HTERT RPE-1 (cell line): ENCODE data around the gene HMCN1.

ENCODE experiments used
- in situ Hi-C: fragments of 300-500 bp; cut with MboI; formaldehyde crosslinking; loops from 4 replicates; pipeline ENCODE4 v1.14.3; 2020; ENCODE audit warnings: low sequenced_read_pairs

Gene HMCN1

DNA sequence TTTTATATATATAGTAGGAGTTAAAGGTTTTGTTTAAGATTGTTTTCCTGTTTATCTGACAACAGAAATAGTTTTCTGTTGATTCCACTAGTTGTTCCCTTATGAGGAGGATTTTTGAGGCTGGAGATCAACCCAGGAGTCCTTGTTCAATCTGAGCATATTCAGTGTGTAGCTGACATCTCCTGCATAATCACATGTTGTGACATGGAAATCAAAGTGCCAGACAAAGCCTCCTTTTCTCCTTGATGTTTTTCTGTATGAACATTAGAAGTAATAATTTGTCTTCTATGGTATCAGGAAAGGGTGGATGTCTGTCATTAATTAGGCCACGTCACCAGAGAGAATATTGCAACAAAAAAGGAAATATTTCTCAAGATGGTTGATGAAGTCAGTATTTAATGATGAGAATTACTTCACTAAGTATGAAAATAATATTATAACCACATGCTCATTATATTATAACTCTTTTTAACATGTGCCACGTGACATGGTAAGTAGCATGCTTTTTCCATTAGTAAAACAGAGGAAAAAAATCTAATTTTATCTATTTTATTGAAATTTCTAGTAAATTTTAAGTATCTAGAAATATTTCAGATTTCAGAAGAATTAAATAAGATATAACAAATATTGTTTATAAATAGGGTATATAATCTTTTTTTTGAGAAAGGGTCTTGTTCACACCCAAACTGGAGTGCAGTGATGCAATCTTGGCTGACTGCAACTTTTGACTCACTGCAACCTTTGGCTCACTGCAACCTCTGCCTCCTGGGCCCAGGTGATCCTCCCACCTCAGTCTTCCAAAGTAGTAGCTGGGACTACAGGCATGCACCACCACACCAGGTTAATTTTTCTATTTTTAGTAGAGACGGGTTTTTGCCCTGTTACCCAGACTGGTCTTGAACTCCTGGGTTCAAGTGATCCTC lies 223.5 kb downstream of the HMCN1 start:
- in situ Hi-C loops: no loop called here

DNA sequence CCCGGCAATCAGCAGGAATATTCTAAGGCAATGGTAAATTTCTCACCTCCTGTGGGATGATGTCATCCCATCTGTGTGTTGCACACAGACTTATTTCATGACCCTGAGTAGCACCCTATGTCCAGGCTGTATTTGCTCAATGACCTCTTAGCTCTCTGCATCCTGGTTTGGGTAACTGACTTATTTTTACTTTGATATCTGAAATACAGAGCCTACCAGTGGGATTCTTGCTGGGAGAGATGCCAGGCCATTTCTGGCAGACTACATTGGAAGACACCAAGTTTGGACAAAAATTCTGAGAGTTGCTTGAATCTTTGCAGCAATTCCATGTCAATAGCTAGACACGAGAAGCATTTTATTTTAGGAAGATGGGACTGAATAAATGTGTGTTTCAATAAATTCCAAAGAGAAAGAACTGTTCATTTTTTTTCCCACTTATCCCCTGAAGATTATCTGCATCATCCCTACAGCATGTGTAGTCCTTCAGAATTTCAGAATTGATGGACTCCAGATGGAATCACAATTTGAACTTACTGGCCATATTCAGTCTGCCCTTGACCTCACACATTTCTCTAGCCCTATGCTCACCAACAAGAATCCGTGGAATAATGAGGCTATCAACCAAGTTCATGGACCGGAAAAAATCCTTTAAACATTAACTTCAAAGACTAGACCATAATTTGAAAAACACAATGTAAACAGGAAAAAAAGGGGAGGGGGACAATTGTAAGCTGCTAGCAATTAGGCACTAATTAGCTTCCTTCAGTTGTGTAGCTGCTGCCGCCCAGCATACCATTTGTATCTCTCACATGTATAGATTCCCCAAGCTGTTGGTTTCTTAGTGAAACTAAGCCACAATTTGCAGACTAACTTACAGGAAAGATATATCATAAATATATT lies 226.5 kb downstream of the HMCN1 start:
- in situ Hi-C loops: no loop called here

DNA sequence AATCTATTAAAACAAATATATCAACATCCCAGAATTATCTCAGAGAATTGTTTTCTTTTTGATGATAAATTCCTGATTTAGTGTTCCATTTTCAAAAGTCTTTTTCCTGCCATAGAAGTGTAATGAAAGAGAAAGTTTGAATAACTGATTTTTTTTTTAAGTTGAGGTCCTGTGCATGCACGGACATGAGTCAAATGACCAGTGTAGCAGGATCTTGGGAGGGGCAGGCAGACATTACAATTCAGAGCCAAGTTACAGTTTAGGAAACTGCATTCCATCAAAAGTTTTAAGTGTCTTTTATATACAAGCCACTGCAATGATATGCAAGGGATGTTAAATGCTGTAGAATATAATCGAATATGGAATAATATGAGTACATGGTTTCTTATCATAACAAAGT lies 227.5 kb downstream of the HMCN1 start:
- in situ Hi-C loops: no loop called here

DNA sequence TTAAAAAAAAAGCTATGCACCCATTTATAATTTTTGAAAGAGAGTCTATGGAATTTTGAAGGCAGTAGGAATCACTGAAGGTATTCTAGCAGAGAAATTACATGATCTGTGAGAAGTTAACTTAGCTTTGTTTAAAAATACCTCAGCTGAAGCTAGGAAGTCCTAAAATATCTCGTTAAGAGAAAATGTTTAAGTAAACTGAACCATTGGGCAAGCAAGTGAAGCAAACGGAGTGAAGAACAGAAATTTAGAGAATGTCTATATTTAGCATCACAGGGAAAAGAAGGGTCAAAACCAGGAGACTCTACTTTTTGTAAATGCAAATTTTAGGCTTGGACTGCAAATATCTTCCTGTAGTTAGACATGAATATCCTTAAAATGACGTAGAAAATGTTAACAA lies 230.8 kb downstream of the HMCN1 start:
- in situ Hi-C loops: no loop called here

DNA sequence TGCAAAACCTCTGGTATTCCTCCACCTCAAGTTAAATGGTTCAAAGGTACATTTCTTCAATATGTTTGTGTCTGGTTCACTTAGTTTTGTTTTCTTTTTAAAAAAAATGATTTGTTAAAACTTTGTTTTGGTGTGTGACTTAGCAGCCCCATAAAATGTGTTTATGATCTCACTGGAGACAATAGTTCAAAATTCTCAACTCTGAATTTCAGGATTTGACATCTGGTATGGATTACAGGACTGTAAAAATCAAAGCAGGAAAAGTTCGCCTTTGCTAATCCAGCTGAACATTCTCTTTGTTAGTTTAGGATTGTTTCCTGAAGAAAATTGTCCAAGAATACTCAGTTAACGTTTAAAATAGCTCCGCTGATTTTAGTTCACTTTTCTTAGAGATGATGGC lies 231.7 kb downstream of the HMCN1 start:
- in situ Hi-C loops: no loop called here

DNA sequence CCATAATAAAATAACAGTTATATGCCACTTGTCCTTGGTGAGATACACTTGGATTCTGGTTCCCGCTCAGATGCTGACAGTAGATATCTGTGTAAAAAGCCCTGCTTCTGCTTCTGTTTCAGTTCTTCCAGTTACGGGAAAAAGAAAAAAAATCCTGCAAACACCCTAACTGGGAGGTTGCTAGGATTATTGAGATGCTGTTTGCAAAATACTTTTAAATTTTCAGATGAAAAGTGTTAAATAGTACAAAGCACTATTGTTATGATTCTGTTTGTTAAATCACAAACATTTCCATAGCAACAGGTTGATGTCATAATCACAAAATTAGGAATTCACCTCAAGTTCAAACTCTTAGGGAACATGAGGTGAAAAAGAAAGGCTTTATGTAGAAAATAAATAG lies 232.3 kb downstream of the HMCN1 start:
- in situ Hi-C loops: no loop called here

DNA sequence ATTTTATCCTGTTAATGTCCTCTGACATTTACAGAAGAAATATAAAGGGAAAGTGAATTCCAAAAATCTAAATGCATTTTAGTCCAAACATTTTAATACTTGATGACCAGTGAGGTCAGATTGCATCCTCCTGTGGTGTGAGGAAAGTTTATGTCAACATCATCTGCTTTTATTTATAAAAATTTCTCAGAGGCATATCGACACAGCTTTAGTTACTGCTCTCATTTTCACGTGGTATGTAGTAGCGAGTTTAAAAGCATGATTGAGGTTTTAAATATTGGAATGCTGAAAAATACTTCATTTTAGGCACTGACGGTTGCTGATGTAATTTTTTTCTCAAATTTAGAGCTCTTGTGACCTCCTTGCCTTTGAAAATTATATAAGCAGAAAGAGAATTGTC lies 234.8 kb downstream of the HMCN1 start:
- in situ Hi-C loops: no loop called here

DNA sequence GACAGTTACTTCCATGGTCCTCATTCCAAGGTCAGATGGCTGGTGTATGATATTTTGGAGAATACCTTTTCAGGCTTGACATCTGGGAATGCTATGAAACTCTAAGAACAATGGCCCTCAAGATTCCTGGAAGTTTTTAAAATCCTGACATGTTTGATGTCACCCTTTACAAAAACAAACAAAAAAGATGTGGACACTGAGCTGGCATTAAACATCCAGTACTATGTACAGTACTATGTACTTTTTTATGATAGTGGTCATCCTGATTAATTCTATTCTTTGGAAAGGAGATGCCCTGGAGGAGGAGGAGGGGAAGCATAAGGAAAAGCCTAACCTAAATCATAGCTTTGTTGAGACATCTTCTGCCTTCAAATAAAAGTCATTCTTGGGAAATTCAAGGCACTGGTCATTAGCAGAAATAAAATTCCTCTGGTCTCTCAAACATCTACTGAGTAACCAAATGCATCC lies 235.4 kb downstream of the HMCN1 start:
- in situ Hi-C loops: no loop called here

DNA sequence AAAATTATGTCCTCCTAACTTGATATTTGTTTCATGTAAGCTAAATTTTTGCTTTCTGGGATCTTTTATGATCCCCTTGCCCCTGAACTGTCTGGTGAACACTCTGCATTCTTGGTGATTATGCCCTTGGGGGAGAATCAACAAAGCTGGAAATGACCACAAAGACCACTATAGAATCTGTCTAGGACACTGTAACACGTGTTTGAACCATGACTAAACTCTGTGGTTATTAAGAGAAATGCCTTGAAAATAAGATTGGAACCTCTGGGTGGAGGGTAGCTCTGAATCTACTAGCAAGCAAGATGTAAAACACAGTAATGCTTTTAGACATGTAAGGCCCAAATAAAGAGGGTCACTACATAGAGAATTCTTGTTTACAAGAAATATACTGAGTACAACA lies 237.5 kb downstream of the HMCN1 start:
- in situ Hi-C loops: no loop called here

DNA sequence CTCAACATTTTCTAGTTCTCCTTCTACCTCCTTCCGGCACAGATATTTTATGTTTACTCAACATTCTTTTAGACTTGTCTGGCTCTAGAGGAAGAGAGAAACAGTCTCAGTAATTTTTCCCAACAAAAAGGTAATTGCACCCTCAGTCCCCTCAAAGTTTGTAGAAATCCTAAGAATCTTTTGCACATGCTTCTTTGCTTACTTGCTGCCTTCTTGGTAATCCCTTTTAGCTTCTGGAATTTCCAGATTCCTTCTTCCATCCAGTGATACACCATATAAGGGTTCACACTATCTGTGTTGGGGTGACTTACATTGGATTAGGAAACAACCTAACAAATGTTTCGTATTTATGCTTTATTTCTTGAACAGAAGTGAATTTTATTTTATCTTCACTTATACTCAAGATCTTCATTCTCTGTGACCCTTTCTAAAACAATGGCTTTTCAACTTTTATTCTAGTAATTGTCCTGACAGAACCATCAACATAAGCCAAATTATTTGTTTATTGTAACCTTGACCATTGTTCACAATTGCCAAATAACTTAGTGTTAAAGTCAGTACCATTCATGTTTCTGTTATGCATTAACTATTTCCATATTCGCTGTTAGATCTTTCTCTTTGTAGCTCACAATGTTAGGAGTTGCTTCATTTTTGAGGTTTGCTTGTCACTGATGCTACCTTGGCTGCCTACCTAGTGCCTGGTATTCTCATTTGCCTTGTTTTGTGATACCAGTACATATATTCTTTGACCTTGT lies 238.1 kb downstream of the HMCN1 start:
- in situ Hi-C loops: no loop called here

DNA sequence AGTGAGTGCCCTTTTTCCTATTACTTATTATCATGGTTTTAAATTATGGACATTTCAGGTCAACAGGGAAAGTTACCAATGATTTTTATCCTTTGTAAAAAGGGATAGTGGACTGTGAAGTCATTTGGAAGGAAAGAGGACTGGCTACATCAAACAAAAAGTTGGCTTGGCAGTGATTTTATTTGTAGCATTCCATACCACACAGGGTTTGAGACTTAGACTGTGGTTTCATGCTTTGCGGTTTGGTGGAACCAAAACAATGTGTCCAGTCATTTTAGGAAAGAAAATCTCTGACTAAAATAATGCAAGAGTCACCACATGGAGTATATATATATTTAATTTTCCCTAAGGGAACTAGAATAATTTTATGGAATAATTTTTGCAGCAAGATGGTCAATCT lies 239.5 kb downstream of the HMCN1 start:
- in situ Hi-C loops: no loop called here

DNA sequence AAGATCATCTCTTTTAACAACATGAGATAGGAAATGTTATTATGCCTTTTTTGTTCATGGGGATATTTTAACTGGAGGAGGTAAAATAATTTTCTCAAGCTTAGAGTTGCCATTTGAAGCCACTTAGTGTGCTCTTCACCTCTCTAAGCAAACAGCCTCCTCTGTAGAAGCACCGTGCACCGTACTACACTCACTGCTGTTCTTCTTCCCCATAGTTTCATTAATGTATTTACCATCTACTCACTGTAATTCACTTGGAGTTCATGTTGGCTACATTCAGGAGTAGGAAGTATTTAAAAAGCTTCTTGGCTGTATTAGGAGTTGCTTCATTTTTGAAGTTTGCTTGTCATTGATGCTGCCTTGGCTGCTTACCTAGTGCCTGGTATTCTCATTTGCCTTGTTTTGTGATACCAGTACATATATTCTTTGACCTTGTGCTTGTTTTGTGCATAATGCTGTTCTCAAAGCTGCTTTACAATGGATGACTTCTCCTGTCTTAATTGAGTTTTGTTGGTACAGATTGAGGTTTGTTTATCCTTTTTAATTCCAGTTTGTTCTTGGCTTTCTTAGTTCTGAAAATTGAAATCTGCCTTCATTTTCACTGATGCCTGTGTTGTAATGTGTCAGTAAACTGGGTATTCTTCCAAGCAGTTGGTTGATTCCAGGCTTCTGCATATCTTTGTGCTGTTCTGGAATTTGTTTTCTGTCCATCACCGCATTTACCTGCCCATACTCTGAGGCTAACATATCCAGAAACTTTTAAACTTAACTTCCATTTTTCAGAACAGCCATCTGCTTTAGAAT lies 240.4 kb downstream of the HMCN1 start:
- in situ Hi-C loops: no loop called here

DNA sequence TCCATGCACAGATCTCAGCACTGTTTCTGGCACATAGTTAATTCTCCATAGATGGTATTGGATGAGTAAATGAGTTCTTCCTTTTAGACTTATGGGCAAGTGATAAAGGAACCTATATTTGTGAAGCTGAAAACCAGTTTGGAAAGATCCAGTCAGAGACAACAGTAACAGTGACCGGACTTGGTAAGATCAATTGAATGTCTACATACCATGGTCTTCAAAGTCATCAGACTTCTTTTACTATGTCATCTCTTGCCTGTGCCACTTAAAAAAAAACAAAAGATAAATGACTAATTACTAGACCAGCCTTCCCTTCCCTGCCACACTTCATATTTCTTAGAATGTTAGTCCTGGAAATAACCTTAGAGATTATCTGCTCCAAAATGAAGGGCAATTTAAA lies 246.7 kb downstream of the HMCN1 start:
- in situ Hi-C loops: no loop called here

DNA sequence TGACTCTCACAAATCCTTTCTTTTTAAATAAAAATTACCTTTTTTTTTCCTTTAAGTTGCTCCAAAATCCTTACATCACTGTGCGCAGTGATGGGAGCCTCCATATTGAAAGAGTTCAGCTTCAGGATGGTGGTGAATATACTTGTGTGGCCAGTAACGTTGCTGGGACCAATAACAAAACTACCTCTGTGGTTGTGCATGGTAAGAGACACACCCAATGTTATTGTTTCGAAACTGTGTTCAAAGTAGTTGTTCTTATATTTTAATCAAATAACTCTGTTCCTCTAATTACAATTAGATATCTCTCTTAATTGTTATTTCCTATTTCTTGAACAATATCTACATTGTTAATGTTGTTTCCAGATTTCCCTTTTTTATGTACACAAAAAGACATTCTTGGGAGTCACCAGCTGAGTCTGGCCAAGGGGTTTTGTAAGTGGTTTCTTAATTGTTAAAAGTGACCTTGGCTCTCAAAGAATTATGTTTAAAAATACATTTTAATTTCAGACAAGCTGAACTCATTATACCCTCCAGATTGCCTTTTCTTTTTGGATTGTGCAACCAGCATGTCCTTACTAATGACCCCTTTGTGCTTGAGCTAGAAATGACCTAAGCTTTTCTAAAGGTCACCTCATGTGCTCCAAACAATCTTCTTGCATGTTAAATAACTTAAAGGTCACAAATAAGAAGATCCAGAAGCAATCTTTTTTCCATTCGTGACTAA lies 250.1 kb downstream of the HMCN1 start:
- in situ Hi-C loops: no loop called here

DNA sequence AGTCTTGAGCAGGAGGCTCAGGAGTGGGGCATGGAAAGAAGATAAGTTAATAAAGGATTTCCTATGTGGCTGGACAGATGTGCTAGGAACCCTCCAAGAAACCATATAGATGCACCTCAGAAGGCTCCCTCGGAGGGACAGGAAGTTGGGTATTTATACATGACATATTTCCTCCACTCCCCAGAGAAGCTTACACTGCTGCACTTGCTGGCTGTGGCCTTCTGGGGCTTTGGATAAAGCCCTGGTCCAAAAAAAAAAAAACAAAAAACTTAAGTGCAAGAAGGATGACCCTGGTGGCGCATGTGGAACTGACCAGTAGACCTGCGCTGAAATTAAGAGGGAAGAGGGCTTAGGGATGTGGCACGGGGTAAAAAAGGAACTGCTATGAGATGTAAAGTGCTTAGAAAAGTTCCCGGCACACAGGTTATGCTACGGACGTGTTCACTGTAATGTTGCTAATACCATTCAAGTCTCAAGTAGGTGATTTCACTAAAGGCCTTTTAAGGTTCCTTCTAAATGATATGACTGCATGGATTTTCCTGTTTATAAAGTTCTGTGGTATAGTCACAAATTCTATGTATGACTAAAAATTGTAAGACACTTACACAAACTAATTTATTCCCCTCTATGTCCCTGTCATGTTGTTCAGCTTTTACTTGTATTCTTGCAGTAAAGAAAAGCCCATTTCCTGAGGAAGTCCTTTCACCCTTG lies 253.6 kb downstream of the HMCN1 start:
- in situ Hi-C loops: no loop called here

DNA sequence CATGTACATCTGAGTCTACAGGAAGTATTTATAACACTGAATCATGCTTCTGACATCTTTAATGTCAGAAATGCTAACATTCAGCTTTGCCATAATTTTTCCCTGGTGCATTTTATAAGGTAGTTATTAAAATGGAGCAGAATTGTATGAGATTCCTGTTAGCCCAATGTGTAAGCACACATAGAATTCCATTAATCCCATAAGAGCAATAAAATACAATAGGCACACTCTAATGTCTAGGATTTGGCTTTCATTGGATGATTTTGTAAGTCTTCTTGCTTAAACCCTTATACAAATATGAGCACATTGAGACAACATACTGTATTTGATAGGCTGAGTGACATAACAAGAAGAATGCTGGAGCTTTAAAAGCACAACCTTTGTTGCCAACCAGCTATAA lies 256.4 kb downstream of the HMCN1 start:
- in situ Hi-C loops: no loop called here

DNA sequence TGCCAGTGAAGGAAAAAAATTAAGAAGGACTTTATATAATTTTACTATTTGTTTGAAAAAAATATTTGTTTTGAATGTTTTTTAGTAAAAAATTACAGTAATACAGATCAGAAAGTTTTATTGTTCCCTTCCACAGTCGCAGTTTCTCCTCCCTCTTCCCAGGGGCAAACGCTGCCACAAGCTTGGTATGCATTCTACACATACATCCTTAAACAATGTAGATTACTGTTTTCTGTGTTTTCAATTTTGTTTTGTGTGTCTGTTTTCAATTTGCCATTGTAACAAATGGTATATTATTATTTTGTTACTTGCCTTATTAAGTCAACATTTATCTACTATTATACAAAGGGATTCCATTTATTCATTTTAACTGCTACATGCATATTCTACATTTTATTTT lies 257.1 kb downstream of the HMCN1 start:
- in situ Hi-C loops: no loop called here

DNA sequence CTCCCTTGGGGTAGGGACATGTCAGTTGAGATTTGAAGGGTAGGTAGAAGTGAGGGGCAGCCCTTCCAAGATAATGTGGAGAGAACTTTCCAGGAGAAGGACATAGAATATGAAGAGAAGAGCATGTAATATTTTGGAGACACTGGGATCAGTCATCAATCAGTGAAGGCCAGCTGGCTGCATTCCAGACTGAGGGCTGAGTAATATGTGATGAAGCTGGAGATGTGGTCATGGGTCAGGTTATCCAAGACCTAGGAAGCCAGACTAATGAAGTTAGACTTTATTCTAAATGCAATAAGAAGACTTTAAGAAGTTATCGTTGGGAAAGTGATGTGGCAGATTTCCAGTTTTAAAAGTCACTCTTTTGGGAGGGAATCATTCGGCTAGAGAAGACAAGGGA lies 262.0 kb downstream of the HMCN1 start:
- in situ Hi-C loops: no loop called here

DNA sequence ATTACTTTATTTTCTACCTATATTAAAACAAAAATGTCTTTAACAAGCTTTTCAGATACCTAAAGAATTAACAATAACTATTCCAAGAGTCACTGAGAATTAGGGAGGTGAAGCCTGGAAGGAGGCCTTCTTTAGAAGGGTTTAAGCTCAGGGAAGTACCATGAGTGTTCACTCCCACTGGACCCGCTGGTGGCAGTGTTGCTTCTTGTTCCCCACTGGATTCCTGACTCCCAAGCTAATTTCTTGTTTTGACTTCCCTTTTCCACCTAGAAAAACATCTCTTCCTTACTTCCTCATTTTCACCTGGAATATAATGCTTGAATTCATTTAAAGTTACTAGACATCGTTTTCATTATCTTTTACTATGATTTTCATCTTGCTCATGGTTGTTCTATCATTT lies 264.2 kb downstream of the HMCN1 start:
- in situ Hi-C loops: no loop called here
